ENCODE results near the gene CLSTN1.
"Not testable (repeated sequence)": the region's sequence is repeated elsewhere in the genome, so short reads cannot be mapped to it uniquely, and the experiment has no call there.

CLSTN1 gene

DNA sequence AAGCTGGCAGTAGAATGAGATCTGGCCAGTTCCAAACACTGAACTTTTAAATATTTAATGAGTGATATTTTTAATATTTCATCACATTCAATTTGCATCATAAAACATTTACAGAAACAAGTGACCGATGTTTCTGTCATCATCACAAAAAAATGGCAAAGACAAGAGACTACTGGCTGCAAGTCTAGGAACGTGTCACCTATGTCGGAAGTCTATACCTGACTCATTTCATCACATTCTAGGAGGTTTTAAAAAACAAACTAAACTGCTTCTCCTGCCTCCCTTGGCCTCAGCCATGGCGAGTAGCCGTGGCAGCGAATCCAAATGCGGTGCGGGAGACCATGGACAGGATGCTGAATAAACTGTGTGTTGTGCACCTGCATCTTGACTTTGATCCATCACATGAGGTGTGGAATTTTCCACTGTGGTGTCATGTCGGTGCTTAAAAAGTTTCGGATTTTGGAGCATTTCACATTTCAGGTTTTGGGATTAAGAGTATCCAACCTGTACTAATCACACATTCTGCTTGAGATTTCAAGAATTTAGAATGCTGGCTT, 43.1 kb downstream of the CLSTN1 start:
- Histone ChIP-seq H3K27me3 (ENCODE audit: control insufficient read depth, insufficient read depth, low read length) (no peaks in the 10 kb centered on the region), H3K4me3 (ENCODE audit: low read length) (no peak overlapping the region), H3K36me3 (ENCODE audit: control insufficient read depth, insufficient read depth, low read length) (no peaks in the 10 kb centered on the region), H3K9ac (ENCODE audit: low read length) (no peak overlapping the region), H3K27ac (ENCODE audit: low read depth, low read length) (no peak overlapping the region), H3K4me1 (ENCODE audit: control insufficient read depth, insufficient read depth, low read length) (no peaks in the 10 kb centered on the region)

DNA sequence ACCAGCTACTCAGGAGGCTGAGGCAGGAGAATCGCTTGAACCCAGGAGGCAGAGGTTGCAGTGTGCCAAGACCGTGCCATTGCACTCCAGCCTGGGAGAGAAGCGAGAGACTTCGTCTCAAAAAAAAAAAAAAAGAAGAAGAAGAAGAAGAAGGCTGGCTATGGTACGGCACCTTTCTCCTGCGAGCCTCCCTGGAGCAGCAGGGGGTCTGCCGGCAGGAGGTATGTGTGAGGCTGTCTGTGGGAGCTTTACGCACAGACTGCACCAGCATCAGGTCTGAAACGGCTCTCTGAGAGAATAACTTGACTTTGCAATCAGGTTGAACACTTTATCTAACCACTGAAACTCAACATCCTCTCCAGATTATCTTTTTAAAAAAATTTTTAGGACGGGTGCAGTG, 44.9 kb downstream of the CLSTN1 start:
- Histone ChIP-seq H3K4me3 (ENCODE audit: low read length) (no peak overlapping the region), H3K27ac (ENCODE audit: low read depth, low read length) (no peak overlapping the region), H3K4me1 (ENCODE audit: control insufficient read depth, insufficient read depth, low read length) (no peaks in the 10 kb centered on the region), H3K27me3 (ENCODE audit: control insufficient read depth, insufficient read depth, low read length) (no peaks in the 10 kb centered on the region), H3K9ac (ENCODE audit: low read length) (no peak overlapping the region), H3K36me3 (ENCODE audit: control insufficient read depth, insufficient read depth, low read length) (no peaks in the 10 kb centered on the region)

DNA sequence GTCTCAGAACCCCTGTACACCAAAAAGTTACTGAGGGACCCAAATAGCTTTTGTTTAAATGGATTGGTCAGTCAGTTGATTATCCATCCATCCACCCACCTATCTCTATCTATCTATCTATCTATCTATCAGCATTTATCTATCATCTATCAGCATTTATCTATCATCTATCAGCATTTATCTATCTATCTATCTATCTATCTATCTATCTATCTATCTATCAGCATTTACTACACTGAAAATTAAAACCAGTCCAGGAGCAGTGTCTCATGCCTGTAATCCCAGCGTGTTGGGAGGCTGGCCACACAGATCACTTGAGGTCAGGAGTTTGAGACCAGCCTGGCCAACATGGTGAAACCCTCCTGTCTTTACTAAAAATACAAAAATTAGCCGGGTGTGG, 47.1 kb downstream of the CLSTN1 start:
- H3K27me3 ChIP-seq (ENCODE audit: control insufficient read depth, insufficient read depth, low read length): no peaks in the 10 kb centered on the region

DNA sequence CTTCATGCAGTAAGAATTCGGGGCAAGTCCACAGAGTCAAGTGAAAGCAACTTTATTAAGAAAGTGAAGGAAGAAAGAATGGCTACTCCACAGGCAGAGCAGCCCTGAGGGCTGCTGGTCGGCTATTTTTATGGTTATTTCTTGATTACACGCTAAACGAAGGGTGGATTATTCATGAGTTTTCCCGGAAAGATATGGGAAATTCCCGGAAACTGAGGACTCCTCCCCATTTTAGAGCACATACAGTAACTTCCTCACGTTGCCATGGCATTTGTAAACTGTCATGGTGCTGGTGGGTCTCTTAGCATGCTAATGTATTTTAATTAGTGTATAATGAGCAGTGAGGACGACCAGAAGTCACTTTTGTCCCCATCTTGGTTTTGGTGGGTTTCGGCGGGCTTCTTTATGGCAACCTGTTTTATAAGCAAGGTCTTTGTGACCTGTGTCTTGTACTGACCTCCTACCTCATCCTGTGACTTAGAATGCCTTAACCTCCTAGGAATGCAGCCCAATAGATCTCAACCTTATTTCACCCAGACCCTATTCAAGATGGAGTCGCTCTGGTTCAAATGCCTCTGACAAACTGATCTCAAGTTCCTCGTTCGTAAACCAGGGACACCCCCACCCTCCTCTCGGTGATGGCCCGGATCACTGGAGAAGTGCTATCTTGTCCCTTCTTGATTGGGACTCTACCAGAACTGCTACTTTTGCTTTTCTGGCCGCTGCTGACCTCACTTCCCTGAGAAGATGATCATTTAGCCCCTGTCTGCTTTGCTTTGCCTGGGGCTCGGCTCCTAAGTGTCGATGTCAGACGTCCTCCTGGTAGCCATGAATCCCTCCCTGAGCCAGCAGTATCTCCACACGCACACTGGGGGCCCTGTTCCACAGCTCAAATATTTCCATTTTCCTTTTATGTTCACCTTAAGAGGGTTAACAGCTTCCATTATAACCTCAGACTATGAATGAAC, 48.8 kb downstream of the CLSTN1 start:
- no peak overlapping the region for H3K4me3 ChIP-seq (ENCODE audit: low read length)
- H3K27ac ChIP-seq (ENCODE audit: low read depth, low read length): no peak overlapping the region
- H3K27me3 ChIP-seq (ENCODE audit: control insufficient read depth, insufficient read depth, low read length): no peaks in the 10 kb centered on the region
- no peak overlapping the region for H3K9ac ChIP-seq (ENCODE audit: low read length)
- H3K36me3 ChIP-seq (ENCODE audit: control insufficient read depth, insufficient read depth, low read length): no peaks in the 10 kb centered on the region
- no peaks in the 10 kb centered on the region for H3K4me1 ChIP-seq (ENCODE audit: control insufficient read depth, insufficient read depth, low read length)

More for the DNA sequence above, 47.1 kb downstream of the CLSTN1 start:
- Histone ChIP-seq H3K4me1 (ENCODE audit: control insufficient read depth, insufficient read depth, low read length) (no peaks in the 10 kb centered on the region), H3K4me3 (ENCODE audit: low read length) (no peak overlapping the region), H3K27ac (ENCODE audit: low read depth, low read length) (no peak overlapping the region), H3K9ac (ENCODE audit: low read length) (no peak overlapping the region), H3K36me3 (ENCODE audit: control insufficient read depth, insufficient read depth, low read length) (no peaks in the 10 kb centered on the region)

DNA sequence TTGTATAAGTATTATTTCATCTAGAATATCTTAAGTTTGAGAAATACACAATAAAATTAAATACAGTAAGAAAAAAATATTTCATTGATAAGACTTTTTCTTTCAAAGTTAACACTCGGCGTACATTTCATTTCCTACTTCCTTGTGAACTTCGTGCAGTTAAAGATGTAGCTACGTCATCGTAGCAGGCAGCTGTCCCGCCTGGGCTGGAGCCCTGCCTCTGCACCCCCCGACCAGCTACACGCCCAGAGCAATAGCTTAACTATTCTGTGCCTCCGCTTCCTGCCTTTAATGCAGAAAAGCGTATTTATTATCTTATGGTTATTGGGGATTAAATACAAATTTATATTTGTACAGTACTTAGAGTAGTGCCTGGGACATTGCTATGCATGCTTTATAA, 53.5 kb downstream of the CLSTN1 start:
- Histone ChIP-seq H3K36me3 (ENCODE audit: control insufficient read depth, insufficient read depth, low read length) (no peaks in the 10 kb centered on the region), H3K27ac (ENCODE audit: low read depth, low read length) (no peak overlapping the region), H3K4me1 (ENCODE audit: control insufficient read depth, insufficient read depth, low read length) (no peaks in the 10 kb centered on the region), H3K27me3 (ENCODE audit: control insufficient read depth, insufficient read depth, low read length) (no peaks in the 10 kb centered on the region), H3K4me3 (ENCODE audit: low read length) (no peak overlapping the region), H3K9ac (ENCODE audit: low read length) (no peak overlapping the region)

DNA sequence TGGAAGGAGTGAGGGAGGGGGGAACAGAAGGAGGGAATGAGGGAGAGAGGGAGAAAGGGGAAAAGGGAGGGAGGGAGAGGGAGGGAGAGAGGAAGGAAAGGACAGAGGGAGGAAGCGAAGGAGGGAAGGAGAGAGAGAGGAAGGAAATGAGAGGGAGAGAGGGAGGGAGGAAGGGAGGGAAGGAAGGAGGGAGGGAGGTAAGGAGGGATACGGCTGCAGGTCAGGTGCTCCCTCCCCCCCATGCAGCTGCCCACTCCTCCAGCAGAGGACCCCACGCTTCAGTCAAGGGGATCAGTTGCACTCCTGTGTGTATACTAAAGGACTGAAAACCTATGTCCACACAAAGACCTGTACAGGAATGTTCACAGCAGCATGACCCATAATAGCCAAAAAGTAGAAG, 54.8 kb downstream of the CLSTN1 start:
- no peaks in the 10 kb centered on the region for H3K4me1 ChIP-seq (ENCODE audit: control insufficient read depth, insufficient read depth, low read length)
- no peak overlapping the region for H3K27ac ChIP-seq (ENCODE audit: low read depth, low read length)
- no peak overlapping the region for H3K4me3 ChIP-seq (ENCODE audit: low read length)
- H3K36me3 ChIP-seq (ENCODE audit: control insufficient read depth, insufficient read depth, low read length): no peaks in the 10 kb centered on the region
- no peak overlapping the region for H3K9ac ChIP-seq (ENCODE audit: low read length)
- H3K27me3 ChIP-seq (ENCODE audit: control insufficient read depth, insufficient read depth, low read length): no peaks in the 10 kb centered on the region

DNA sequence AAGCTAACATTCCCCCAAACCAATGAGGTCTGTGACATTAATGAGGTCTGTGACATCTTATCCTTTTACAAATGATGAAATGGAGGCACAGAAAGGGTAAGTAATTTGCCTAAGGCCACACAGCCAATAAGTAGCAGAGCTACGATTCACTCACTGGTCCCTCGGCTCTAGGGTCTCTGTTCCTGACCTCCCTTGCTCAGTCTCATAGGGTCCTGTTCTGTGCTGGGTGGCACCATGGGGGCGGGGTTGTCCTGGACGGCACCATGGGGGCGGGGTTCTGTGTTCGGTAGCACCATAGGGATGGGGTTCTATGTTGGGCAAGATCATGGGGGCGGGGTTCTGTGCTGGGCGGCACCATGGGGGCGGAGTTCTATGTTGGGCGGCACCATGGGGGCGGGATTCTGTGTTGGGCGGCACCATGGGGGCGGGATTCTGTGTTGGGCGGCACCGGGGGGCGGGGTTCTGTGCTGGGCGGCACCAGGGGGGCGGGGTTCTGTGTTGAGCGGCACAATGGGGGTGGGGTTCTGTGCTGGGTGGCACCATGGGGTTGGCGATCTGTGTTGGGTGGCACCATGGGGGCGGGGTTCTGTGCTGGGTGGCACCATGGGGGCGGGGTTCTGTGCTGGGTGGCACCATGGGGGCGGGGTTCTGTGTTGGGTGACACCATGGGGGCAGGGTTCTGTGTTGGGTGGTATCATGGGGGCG, 55.6 kb downstream of the CLSTN1 start:
- H3K4me3 ChIP-seq (ENCODE audit: low read length): no peak overlapping the region
- no peak overlapping the region for H3K9ac ChIP-seq (ENCODE audit: low read length)
- no peaks in the 10 kb centered on the region for H3K4me1 ChIP-seq (ENCODE audit: control insufficient read depth, insufficient read depth, low read length)
- H3K27me3 ChIP-seq (ENCODE audit: control insufficient read depth, insufficient read depth, low read length): no peaks in the 10 kb centered on the region
- H3K36me3 ChIP-seq (ENCODE audit: control insufficient read depth, insufficient read depth, low read length): no peaks in the 10 kb centered on the region
- H3K27ac ChIP-seq (ENCODE audit: low read depth, low read length): no peak overlapping the region

DNA sequence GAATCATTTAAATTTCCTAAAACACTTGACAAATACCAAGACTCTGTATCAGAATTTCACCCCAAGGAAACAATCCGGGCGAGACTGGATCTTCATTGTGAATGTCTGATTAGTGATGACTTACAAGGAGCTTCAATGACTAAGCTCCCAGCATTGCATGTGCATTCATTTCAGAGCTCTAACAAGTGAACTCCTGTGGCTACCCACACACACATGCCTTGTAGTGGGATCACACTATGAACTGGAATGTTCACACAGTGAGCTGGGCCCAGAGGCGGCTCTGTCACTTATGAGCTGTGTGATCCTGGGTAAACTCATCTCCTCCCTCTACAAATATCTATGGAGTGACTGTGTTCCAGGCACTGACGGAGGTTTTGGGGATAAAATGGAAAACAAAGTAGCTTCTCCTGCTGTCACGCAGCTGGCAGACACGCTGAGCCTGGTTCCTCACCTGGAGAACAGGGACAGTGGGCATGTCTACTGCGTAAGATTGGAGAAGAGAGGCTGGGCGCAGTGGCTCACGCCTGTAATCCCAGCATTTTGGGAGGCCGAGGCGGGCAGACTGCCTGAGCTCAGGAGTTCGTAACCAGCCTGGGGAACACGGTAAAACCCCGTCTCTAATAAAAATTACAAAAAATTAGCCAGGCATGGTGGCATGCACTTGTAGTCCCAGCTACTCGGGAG, 56.9 kb downstream of the CLSTN1 start:
- Histone ChIP-seq H3K27ac (ENCODE audit: low read depth, low read length) (no peak overlapping the region), H3K27me3 (ENCODE audit: control insufficient read depth, insufficient read depth, low read length) (no peaks in the 10 kb centered on the region)

DNA sequence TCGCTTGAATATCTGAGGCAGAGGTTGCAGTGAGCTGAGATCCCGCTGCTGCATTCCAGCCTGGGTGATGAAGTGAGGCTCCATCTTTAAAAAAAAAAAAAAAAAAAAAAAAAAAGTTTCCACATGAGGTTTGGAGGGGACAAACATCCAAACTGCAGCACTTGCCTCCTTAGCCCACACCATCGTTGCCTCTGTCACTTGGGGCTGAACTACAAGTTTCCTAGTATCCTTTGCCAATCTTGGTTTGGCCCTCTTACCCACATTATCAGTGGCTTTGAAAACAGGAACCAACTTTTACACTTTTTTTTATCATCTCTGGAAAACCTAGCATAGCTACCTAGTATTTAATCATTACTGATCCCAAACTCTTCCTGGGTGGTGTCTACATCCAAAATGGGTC, 59.2 kb downstream of the CLSTN1 start:
- Histone ChIP-seq H3K27me3 (ENCODE audit: control insufficient read depth, insufficient read depth, low read length) (no peaks in the 10 kb centered on the region), H3K27ac (ENCODE audit: low read depth, low read length) (no peak overlapping the region), H3K36me3 (ENCODE audit: control insufficient read depth, insufficient read depth, low read length) (no peaks in the 10 kb centered on the region), H3K4me1 (ENCODE audit: control insufficient read depth, insufficient read depth, low read length) (no peaks in the 10 kb centered on the region), H3K9ac (ENCODE audit: low read length) (no peak overlapping the region), H3K4me3 (ENCODE audit: low read length) (no peak overlapping the region)

More for the DNA sequence above, 56.9 kb downstream of the CLSTN1 start:
- no peak overlapping the region for H3K9ac ChIP-seq (ENCODE audit: low read length)
- H3K4me1 ChIP-seq (ENCODE audit: control insufficient read depth, insufficient read depth, low read length): no peaks in the 10 kb centered on the region
- H3K4me3 ChIP-seq (ENCODE audit: low read length): no peak overlapping the region
- H3K36me3 ChIP-seq (ENCODE audit: control insufficient read depth, insufficient read depth, low read length): no peaks in the 10 kb centered on the region

DNA sequence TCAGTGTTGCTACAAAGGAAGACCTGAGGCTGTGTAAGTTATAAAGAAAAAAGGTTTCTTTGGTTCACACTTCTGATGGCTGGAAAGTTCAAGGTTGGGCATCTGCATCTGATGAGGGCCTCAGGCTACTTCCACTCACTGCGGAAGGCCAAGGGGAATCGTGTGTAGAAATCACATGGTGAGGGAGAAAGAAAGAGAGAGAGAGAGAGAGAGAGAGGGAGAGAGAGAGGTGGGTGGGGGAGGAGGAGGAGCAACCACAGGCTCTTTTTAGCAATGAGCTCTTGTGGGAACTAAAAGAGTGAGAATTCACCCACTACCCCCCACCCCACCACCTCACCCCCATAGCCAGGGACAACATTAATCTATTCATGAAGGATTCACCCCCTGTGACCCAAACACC, 59.9 kb downstream of the CLSTN1 start:
- no peak overlapping the region for H3K27ac ChIP-seq (ENCODE audit: low read depth, low read length)
- no peak overlapping the region for H3K9ac ChIP-seq (ENCODE audit: low read length)
- no peaks in the 10 kb centered on the region for H3K27me3 ChIP-seq (ENCODE audit: control insufficient read depth, insufficient read depth, low read length)
- peaks cover under 1% of the 10 kb centered on the region for H3K36me3 ChIP-seq (ENCODE audit: control insufficient read depth, insufficient read depth, low read length)
- H3K4me1 ChIP-seq (ENCODE audit: control insufficient read depth, insufficient read depth, low read length): no peaks in the 10 kb centered on the region
- H3K4me3 ChIP-seq (ENCODE audit: low read length): no peak overlapping the region

DNA sequence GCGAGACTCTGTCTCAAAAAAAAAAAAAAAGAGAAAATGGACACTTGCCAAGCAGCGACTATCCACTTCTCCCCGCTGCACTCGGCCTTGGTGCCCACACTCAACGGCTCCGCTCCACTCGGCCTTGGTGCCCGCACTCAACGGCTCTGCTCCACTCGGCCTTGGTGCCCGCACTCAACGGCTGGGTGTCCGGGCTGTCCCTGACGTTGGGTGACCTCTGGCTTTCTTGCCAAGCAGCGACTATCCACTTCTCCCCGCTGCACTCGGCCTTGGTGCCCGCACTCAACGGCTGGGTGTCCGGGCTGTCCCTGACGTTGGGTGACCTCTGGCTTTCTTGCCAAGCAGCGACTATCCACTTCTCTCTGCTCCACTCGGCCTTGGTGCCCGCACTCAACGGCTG, 61.3 kb downstream of the CLSTN1 start:
- H3K27me3 ChIP-seq (ENCODE audit: control insufficient read depth, insufficient read depth, low read length); H3K4me1 ChIP-seq (ENCODE audit: control insufficient read depth, insufficient read depth, low read length); H3K27ac ChIP-seq (ENCODE audit: low read depth, low read length); H3K4me3 ChIP-seq (ENCODE audit: low read length); H3K9ac ChIP-seq (ENCODE audit: low read length); H3K36me3 ChIP-seq (ENCODE audit: control insufficient read depth, insufficient read depth, low read length): not testable (repeated sequence)

DNA sequence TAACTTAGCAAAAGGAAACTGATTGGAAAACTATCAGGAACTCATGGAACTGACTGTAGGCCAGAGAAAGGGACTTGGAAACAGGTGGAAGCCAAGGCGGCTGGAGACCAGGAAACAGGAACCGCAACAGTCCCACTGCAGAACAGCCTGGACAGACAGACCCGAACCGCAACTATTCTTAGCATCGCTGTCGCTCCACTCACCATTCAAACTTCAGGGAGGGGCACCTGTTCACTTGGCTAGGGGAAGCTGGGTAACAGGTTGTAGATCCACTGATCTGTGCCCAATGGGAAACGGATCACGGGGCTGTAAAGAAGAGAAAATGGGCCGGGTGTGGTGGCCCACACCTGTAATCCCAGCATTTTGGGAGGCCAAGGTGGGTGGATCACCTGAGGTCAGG, 61.9 kb downstream of the CLSTN1 start:
- Histone ChIP-seq H3K27me3 (ENCODE audit: control insufficient read depth, insufficient read depth, low read length) (no peaks in the 10 kb centered on the region), H3K4me1 (ENCODE audit: control insufficient read depth, insufficient read depth, low read length) (no peaks in the 10 kb centered on the region), H3K36me3 (ENCODE audit: control insufficient read depth, insufficient read depth, low read length) (peaks cover 3% of the 10 kb centered on the region), H3K27ac (ENCODE audit: low read depth, low read length) (no peak overlapping the region), H3K4me3 (ENCODE audit: low read length) (no peak overlapping the region), H3K9ac (ENCODE audit: low read length) (no peak overlapping the region)
